ENCODE data around the gene WDHD1.
A peak's percentile ranks its signal among the peaks of the same experiment; 100 is the strongest.
"Not testable (repeated sequence)": the region's sequence is repeated elsewhere in the genome, so short reads cannot be mapped to it uniquely, and the experiment has no call there.

Gene WDHD1

GRCh38 chr14:54967496-54967895 is 59.4 kb downstream of the WDHD1 start:
- TF ChIP-seq CTCF (IDR thresholded peaks at IDR 0.05; ENCODE audit: low read depth, low read length, missing control alignments): no peak
- no peak for DNase-seq (ENCODE audit: low read depth)
- H3K4me3 ChIP-seq (ENCODE audit: low read depth, low read length): no peak overlapping the region

DNA sequence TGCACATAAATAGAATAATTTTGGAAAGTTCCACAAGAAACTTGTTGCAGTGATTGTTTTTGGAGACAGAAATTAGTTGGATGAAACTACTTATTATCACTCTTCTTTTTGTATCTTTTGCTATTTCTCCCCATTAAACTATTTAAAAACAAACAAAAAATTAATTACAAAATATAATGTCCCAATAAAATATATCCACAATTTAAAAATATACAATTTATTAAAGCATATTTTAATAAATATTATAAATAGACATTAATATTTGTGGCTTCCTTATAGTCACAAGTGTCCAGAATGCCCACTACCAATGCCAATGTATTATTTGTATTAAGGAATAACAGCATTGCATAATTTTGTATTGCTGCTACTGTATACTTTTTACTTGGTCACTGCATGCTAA is 71.8 kb downstream of the WDHD1 start:
- no peak for TF ChIP-seq CTCF (IDR thresholded peaks at IDR 0.05; ENCODE audit: low read depth, low read length, missing control alignments)
- no peak for DNase-seq (ENCODE audit: low read depth)

GRCh38 chr14:54953609-54954008 is 73.3 kb downstream of the WDHD1 start:
- not testable (repeated sequence) for DNase-seq (ENCODE audit: low read depth); H3K4me3 ChIP-seq (ENCODE audit: low read depth, low read length)

More for the DNA sequence above, 71.8 kb downstream of the WDHD1 start:
- H3K4me3 ChIP-seq (ENCODE audit: low read depth, low read length): no peak overlapping the region

- DNase-seq (ENCODE audit: low read depth); H3K4me3 ChIP-seq (ENCODE audit: low read depth, low read length): not testable (repeated sequence)
Observed at GRCh38 chr14:54952803-54953202, 74.1 kb downstream of the WDHD1 start.

- no peak overlapping the region for H3K4me3 ChIP-seq (ENCODE audit: low read depth, low read length)
- TF ChIP-seq CTCF (IDR thresholded peaks at IDR 0.05; ENCODE audit: low read depth, low read length, missing control alignments): no peak
- DNase-seq (ENCODE audit: low read depth): no peak
Observed at GRCh38 chr14:54947230-54947629, 79.7 kb downstream of the WDHD1 start.

DNA sequence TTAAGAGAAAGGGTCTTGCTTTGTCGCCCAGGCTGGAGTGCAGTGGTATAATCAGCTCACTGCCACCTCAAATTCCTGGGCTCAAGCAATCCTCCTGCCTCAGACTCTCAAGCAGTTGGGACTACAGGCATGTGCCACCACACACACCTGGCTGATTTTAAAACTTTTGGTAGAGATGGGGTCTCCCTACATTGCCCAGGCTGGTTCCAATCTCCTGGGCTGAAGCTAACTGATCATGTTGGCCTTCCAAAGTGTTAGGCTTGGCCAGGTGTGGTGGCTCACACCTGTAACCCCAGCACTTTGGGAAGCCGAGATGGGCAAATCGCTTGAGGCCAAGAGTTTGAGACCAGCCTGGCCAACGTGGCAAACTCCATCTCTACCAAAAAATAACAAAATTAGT is 80.4 kb downstream of the WDHD1 start:
- no peak overlapping the region for H3K4me3 ChIP-seq (ENCODE audit: low read depth, low read length)
- TF ChIP-seq CTCF (IDR thresholded peaks at IDR 0.05; ENCODE audit: low read depth, low read length, missing control alignments): no peak
- DNase-seq (ENCODE audit: low read depth): no peak

DNA sequence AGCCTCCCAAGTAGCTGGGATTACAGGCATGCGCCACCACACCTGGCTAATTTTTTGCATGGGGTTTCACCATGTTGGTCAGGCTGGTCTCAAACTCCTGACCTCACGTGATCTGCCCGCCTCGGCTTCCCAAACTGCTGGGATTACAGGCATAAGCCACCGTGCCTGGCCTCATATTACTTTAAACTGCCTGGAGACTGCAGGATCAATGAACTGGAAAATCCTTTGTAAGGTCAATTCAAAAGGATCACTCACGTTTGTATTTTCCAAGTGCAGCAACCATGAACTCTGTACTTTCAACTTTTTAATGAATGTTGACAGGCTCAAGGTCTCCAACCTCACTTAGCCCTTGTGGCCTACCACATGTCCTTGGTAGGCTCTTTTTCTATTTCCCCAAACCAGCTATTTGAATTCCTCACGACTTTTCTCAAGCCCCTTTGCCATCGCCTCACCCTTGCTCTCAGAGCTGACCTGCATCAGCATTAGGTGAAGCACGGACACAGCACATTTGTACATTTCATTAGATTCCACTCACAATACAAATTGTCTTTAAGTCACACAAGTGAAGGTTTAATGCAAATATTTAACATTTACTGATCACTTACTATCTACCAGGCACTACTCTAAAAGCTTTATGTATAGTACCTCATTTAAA is 82.0 kb downstream of the WDHD1 start:
- TF ChIP-seq CTCF (IDR thresholded peaks at IDR 0.05; ENCODE audit: low read depth, low read length, missing control alignments): no peak
- H3K4me3 ChIP-seq (ENCODE audit: low read depth, low read length): no peak overlapping the region

GRCh38 chr14:54942913-54943312 is 84.0 kb downstream of the WDHD1 start:
- TF ChIP-seq CTCF (IDR thresholded peaks at IDR 0.05; ENCODE audit: low read depth, low read length, missing control alignments): no peak
- DNase-seq (ENCODE audit: low read depth): peak; percentile 3
- no peak overlapping the region for H3K4me3 ChIP-seq (ENCODE audit: low read depth, low read length)

More for the DNA sequence above, 82.0 kb downstream of the WDHD1 start:
- DNase-seq (ENCODE audit: low read depth): no peak
